Glutamatergic neuron (in vitro differentiated cells): Measurements from ENCODE around the gene GOLGA1. TPM values are rescaled to one million over a fixed set of nuclear protein-coding genes. Genes with fewer than 3 reads are reported as not detected.

ENCODE experiments used
- DNase-seq: peaks from one replicate; pipeline ENCODE4 v3.0.0; 2022
- H3K27ac Mint-ChIP-seq: one replicate; pipeline ENCODE4 v1.8.0; 2020; ENCODE audit warnings: mild to moderate bottlenecking, mixed read lengths, inconsistent platforms; ENCODE audit not compliant: unreplicated experiment
- H3K27me3 Mint-ChIP-seq: one replicate; pipeline ENCODE4 v1.8.0; 2020; ENCODE audit warnings: mild to moderate bottlenecking, moderate library complexity, mixed read lengths, inconsistent platforms; ENCODE audit not compliant: unreplicated experiment
- H3K36me3 Mint-ChIP-seq: one replicate; pipeline ENCODE4 v1.8.0; 2020; ENCODE audit warnings: mild to moderate bottlenecking, mixed read lengths, inconsistent platforms; ENCODE audit not compliant: unreplicated experiment
- H3K4me1 Mint-ChIP-seq: one replicate; pipeline ENCODE4 v1.8.0; 2020; ENCODE audit warnings: mild to moderate bottlenecking, low read depth, mixed read lengths, inconsistent platforms; ENCODE audit not compliant: unreplicated experiment
- H3K4me3 Mint-ChIP-seq: one replicate; pipeline ENCODE4 v1.8.0; 2020; ENCODE audit warnings: mild to moderate bottlenecking, mixed read lengths, inconsistent platforms; ENCODE audit not compliant: unreplicated experiment
- H3K9me3 Mint-ChIP-seq: one replicate; pipeline ENCODE4 v1.8.0; 2020; ENCODE audit warnings: mild to moderate bottlenecking, moderate library complexity, mixed read lengths, inconsistent platforms; ENCODE audit not compliant: unreplicated experiment
- CTCF ChIP-seq: fragments of 200-600 bp; sonication (generic); IDR thresholded peaks from one replicate; pipeline ENCODE4 v1.5.0; 2021; ENCODE audit not compliant: partially characterized antibody, unreplicated experiment
- total RNA-seq: library from RNA; stranded (reverse); fragmentation: NEBNext Ultra II Directional; extraction: Animal tissue kit (Norgen Biotek cat#: 25700); gene quantifications from one replicate; pipeline ENCODE4 v1.2.1, GENCODE V29; 2021; ENCODE audit not compliant: unreplicated experiment

GOLGA1 gene
- total RNA-seq, 1 donor from 2014 or later, result 18.3 TPM

DNA sequence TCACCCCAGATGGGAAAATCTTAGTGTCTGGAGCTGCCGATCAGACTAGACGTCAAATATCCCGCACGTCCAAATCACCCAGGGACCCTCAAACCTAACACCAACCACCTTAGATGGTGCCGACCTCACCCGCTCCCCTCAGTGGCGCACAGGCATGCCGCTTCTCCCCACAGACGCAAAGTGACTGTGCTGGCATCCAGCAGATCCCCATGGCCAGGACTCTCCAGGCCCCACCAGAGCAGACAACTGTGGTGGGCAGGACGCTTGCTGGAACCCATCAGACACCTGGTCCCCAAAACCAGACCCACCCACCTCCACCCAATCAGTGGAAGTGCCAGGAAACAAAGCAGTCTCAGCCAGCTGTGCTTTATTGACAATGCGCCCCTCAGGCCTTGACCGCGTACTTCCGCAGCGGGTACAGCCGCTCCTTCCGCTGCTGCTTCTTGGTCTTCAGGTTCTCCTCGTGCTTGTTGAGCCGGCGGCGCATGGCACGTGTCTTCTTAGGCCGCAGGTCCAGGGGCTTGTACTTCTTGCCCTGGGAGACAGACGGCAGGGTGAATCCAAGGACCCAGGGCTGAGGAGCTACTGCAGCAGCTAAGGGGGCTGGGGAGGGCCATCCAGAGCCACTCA, 83.2 kb downstream of the GOLGA1 start:
- no peak overlapping the region for H3K4me3 Mint-ChIP-seq
- TF ChIP-seq CTCF, result no peak
- H3K27me3 Mint-ChIP-seq, result peaks cover 4% of the 10 kb centered on the region
- DNase-seq, result no peak
- H3K36me3 Mint-ChIP-seq, result no peaks in the 10 kb centered on the region
- H3K27ac Mint-ChIP-seq, result no peak overlapping the region
- H3K4me1 Mint-ChIP-seq, result peaks cover 7% of the 10 kb centered on the region
- H3K9me3 Mint-ChIP-seq, result peaks cover 8% of the 10 kb centered on the region

- TF ChIP-seq CTCF, result no peak
- peaks cover 4% of the 10 kb centered on the region for H3K27me3 Mint-ChIP-seq
- peak; percentile 41 for DNase-seq
- H3K9me3 Mint-ChIP-seq, result peaks cover 6% of the 10 kb centered on the region
- H3K27ac Mint-ChIP-seq, result no peak overlapping the region
- no peaks in the 10 kb centered on the region for H3K36me3 Mint-ChIP-seq
- no peak overlapping the region for H3K4me3 Mint-ChIP-seq
- peaks cover 9% of the 10 kb centered on the region for H3K4me1 Mint-ChIP-seq
These were observed 84.7 kb downstream of the GOLGA1 start for GRCh38 chr9:124855944-124856765.

- H3K27ac Mint-ChIP-seq, result no peak overlapping the region
These were observed 85.3 kb downstream of the GOLGA1 start for GRCh38 chr9:124855566-124855943.

GRCh38 chr9:124854822-124855221, 86.1 kb downstream of the GOLGA1 start:
- no peaks in the 10 kb centered on the region for H3K36me3 Mint-ChIP-seq
- DNase-seq, result no peak
- peaks cover 3% of the 10 kb centered on the region for H3K4me1 Mint-ChIP-seq
- peaks cover 4% of the 10 kb centered on the region for H3K9me3 Mint-ChIP-seq
- peak overlapping the region; percentile 56 for H3K27ac Mint-ChIP-seq
- no peak for TF ChIP-seq CTCF
- peaks cover 4% of the 10 kb centered on the region for H3K27me3 Mint-ChIP-seq
- H3K4me3 Mint-ChIP-seq, result peak overlapping the region; percentile 26

More at GRCh38 chr9:124855566-124855943, 85.3 kb downstream of the GOLGA1 start:
- Mint-ChIP-seq H3K4me1 (peaks cover 9% of the 10 kb centered on the region), H3K36me3 (no peaks in the 10 kb centered on the region), H3K27me3 (peaks cover 4% of the 10 kb centered on the region), H3K4me3 (no peak overlapping the region), H3K9me3 (peaks cover 6% of the 10 kb centered on the region)
- TF ChIP-seq CTCF, result no peak
- no peak for DNase-seq

- no peak for DNase-seq
- TF ChIP-seq CTCF, result no peak
- Mint-ChIP-seq H3K36me3 (no peaks in the 10 kb centered on the region), H3K9me3 (peaks cover 4% of the 10 kb centered on the region), H3K27me3 (peaks cover 2% of the 10 kb centered on the region), H3K27ac (no peak overlapping the region), H3K4me3 (no peak overlapping the region), H3K4me1 (peaks cover 3% of the 10 kb centered on the region)
These were observed 86.7 kb downstream of the GOLGA1 start for GRCh38 chr9:124854161-124854560.
